Tibial nerve (tissue), 4 donors: ENCODE data around the gene CACNA1F. TPM values are rescaled to one million over a fixed set of nuclear protein-coding genes. Genes with fewer than 3 reads are reported as not detected.

Experiments used
- DNase-seq, 2 donors: peaks; one replicate each; pipeline ENCODE4 v3.0.0-alpha.2; 2019; ENCODE audit warnings: low spot score in 2 of 2
- H3K27ac ChIP-seq, 4 donors: fragments of 200-600 bp; sonication (generic) in 3 of 4; one replicate each; pipeline ENCODE4 v1.5.1; 2017 to 2019; ENCODE audit warnings: mild to moderate bottlenecking in 1 of 4
- H3K27me3 ChIP-seq, 2 donors: fragments of 200-600 bp; sonication (generic) in 1 of 2; one replicate each; pipeline versions ENCODE4 v1.5.1 to v1.6.0; 2017 to 2019
- H3K36me3 ChIP-seq, 3 donors: fragments of 200-600 bp; sonication (generic); one replicate each; pipeline ENCODE4 v1.5.1; 2018 to 2019
- H3K4me1 ChIP-seq, 4 donors: fragments of 200-600 bp; sonication (generic) in 3 of 4; one replicate each; pipeline ENCODE4 v1.5.1; 2017 to 2019
- H3K4me3 ChIP-seq, 4 donors: fragments of 200-600 bp; sonication (generic) in 3 of 4; one replicate each; pipeline ENCODE4 v1.5.1; 2017 to 2019; ENCODE audit warnings: mild to moderate bottlenecking in 1 of 4, moderate library complexity in 1 of 4
- H3K9me3 ChIP-seq, 4 donors: fragments of 200-600 bp; sonication (generic) in 3 of 4; one replicate each; pipeline ENCODE4 v1.5.1; 2017 to 2019
- EP300 ChIP-seq, 2 donors: sonication (generic); formaldehyde crosslinking; IDR thresholded peaks; one replicate each; pipeline ENCODE4 v1.6.1; 2017; ENCODE audit warnings: antibody characterized with exemption in 2 of 2, mild to moderate bottlenecking in 1 of 2
- POLR2A ChIP-seq, 2 donors: fragments of 450-650 bp; IDR thresholded peaks; one replicate each; pipeline ENCODE4 v1.6.1; 2017; ENCODE audit warnings: antibody characterized with exemption in 2 of 2, mild to moderate bottlenecking in 2 of 2, moderate library complexity in 2 of 2
- whole genome bisulfite sequencing, 2 donors: methylation state at CpG; one replicate each; pipeline ENCODE4 v1.1.5; 2018; 5-methylcytosine and 5-hydroxymethylcytosine counted together
- total RNA-seq, 4 donors: library from RNA; depleted of rRNA; stranded (reverse); fragments of >200 nt; gene quantifications; one replicate each; pipeline ENCODE4 v1.1.0, GENCODE V29; 2016
- TF ChIP-seq, protein P1 (sequence below), 5 experiments: fragments of 200-600 bp in 3 of 5; fragments of 450-650 bp in 2 of 5; sonication (generic) in 3 of 5; IDR thresholded peaks; one replicate each; pipeline ENCODE4 v1.5.1; 2016 to 2019; ENCODE audit warnings: antibody characterized with exemption in 5 of 5, mild to moderate bottlenecking in 3 of 5, moderate library complexity in 2 of 5

Gene CACNA1F
- total RNA-seq, 4 donors from 2014 or later, result under 0.01 to 1.0 (median 0.40) TPM

DNA sequence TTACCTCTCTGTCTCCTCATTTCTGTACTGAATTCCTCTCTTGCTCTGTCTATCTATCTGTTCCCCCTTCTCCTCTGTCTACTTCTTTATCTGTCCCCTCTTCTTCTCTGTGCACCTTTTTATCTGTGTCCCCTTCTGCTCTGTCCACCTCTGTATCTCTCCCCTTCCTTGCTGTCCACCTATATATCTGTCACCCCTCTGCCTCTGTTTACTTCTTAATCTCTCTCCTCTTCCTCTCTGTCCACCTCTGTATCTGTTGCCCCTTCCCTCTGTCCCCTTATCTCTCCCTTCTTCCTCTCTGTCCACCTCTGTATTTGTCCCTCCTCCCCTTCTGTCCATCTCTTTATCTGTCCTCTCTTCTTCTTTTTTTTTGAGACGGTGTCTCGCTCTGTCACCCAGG lies 11.1 kb upstream of the CACNA1F start:
- no peak overlapping the region for H3K27ac ChIP-seq
- TF ChIP-seq EP300 (IDR thresholded peaks at IDR 0.05), result no peak
- no peak for TF ChIP-seq POLR2A (IDR thresholded peaks at IDR 0.05)
- TF ChIP-seq, protein P1, sequence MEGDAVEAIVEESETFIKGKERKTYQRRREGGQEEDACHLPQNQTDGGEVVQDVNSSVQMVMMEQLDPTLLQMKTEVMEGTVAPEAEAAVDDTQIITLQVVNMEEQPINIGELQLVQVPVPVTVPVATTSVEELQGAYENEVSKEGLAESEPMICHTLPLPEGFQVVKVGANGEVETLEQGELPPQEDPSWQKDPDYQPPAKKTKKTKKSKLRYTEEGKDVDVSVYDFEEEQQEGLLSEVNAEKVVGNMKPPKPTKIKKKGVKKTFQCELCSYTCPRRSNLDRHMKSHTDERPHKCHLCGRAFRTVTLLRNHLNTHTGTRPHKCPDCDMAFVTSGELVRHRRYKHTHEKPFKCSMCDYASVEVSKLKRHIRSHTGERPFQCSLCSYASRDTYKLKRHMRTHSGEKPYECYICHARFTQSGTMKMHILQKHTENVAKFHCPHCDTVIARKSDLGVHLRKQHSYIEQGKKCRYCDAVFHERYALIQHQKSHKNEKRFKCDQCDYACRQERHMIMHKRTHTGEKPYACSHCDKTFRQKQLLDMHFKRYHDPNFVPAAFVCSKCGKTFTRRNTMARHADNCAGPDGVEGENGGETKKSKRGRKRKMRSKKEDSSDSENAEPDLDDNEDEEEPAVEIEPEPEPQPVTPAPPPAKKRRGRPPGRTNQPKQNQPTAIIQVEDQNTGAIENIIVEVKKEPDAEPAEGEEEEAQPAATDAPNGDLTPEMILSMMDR (IDR thresholded peaks at IDR 0.05), result no peak
- no peak for DNase-seq
- no peaks in the 10 kb centered on the region for H3K4me1 ChIP-seq
- no peak overlapping the region for H3K4me3 ChIP-seq
- no peaks in the 10 kb centered on the region for H3K9me3 ChIP-seq
- no peaks in the 10 kb centered on the region for H3K27me3 ChIP-seq
- peaks cover 0 to 72% (median 0%) of the 10 kb centered on the region in 3 donors for H3K36me3 ChIP-seq
- 95 to 96% methylated on average over 2 of the region's 2 CpGs for WGBS, 2 donors

DNA sequence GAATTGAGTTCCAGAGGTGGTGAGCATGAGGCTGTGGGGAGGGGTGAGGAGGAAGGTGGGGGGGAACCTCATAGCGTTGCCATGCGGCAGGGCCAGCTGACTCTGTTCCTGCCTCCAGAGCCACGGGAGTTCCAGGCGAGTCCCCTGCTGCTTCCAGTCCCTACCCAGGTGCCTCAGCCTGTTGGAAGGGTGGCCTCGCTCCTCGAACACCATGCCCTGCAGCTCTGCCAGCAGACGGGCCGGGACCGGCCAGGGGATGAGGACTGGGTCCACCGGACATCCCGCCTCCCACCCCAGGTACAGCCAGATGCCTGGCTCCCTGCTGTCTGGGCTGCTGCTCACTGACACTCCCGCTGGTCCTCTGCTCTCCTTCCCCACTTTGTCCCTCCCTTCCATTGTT lies 10.0 kb upstream of the CACNA1F start:
- Histone ChIP-seq H3K36me3 (peaks cover 0 to 61% (median 0%) of the 10 kb centered on the region in 3 donors), H3K4me3 (no peak overlapping the region), H3K27me3 (no peaks in the 10 kb centered on the region), H3K27ac (no peak overlapping the region), H3K9me3 (no peaks in the 10 kb centered on the region), H3K4me1 (no peaks in the 10 kb centered on the region)
- DNase-seq, result no peak
- 86 to 87% methylated on average over 5 to 11 of the region's 12 CpGs for WGBS, 2 donors
- TF ChIP-seq EP300 (IDR thresholded peaks at IDR 0.05) (no peak), POLR2A (IDR thresholded peaks at IDR 0.05) (no peak)
- TF ChIP-seq, protein P1 (IDR thresholded peaks at IDR 0.05), result no peak

DNA sequence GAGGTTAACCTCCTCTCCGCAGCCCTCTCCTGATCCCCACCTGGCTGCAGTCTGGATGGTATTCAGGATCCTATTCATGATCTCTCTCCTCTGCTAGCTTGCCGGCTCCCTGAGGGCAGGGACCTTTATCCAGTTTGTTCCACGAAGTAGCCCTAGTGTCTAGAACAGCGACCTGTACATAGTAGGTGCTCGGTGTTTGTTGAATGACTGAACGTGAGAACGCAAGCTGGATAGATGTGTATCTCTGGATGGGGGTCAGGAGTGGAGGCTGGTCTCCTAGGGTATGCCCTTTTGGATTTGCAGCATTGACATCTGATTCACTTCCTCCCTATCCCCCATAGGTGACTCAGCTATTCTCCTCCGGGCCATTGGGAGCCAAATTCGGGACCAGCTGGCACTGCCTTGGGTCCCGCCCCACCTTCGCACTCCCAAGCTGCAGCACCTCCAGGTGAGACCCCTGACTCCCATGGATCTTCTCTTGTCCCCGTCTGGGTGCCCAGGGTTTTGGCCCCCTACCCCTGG lies 9.5 kb upstream of the CACNA1F start:
- H3K27ac ChIP-seq, result no peak overlapping the region
- H3K27me3 ChIP-seq, result no peaks in the 10 kb centered on the region
- no peak overlapping the region for H3K4me3 ChIP-seq
- TF ChIP-seq, protein P1 (IDR thresholded peaks at IDR 0.05), result no peak
- H3K4me1 ChIP-seq, result no peaks in the 10 kb centered on the region
- no peaks in the 10 kb centered on the region for H3K9me3 ChIP-seq
- H3K36me3 ChIP-seq, result peaks cover 0 to 56% (median 0%) of the 10 kb centered on the region in 3 donors
- DNase-seq, result no peak
- 86 to 89% methylated on average over 7 to 12 of the region's 12 CpGs for WGBS, 2 donors

DNA sequence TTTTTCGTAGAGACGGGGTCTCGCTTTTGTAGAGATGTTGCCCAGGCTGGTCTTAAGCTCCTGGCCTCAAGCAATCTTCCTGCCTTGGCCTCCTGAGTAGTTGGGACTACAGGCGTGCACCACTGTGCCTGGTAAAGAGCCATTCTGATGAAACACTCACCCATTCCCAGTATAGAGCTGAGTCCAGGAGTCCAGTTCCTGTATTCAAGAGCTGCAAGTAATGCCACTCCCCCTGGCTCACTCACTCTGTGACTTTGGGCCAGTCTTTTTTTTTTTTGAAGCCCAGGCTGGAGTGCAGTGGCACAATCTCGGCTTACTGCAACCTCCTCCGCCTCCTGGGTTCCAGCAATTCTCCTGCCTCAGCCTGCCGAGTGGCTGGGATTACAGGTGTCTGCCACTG lies 5.6 kb upstream of the CACNA1F start:
- Histone ChIP-seq H3K9me3 (no peaks in the 10 kb centered on the region), H3K4me3 (no peak overlapping the region), H3K27ac (no peak overlapping the region), H3K27me3 (no peaks in the 10 kb centered on the region), H3K36me3 (peaks cover 0 to 18% (median 0%) of the 10 kb centered on the region in 3 donors), H3K4me1 (peaks cover 0 to 8% (median 2%) of the 10 kb centered on the region in 4 donors)
- DNase-seq, result no peak
- TF ChIP-seq, protein P1 (IDR thresholded peaks at IDR 0.05), result no peak
- TF ChIP-seq EP300 (IDR thresholded peaks at IDR 0.05), result no peak
- TF ChIP-seq POLR2A (IDR thresholded peaks at IDR 0.05), result no peak
- WGBS, 2 donors, result 79 to 84% methylated on average over 7 of the region's 7 CpGs

DNA sequence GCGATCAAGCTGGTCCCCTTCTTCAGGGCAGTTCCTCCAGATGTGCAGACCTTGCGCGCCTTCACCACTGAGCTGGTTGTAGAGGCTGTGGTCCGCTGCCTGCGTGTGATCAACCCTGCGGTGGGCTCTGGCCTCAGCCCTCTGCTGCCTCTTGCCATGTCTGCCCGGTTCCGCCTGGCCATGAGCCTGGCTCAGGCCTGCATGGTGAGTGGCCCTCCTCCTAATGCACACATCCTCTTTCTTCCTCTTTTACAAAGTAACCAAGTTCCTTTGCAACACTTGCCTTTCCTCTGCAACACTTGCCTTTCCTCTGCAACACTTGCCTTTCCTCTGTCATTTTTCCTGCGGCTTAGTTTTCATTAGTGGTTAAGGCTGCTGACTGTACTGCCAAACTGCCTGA lies 3.9 kb upstream of the CACNA1F start:
- no peaks in the 10 kb centered on the region for H3K27me3 ChIP-seq

More for the DNA sequence above, 3.9 kb upstream of the CACNA1F start:
- Histone ChIP-seq H3K9me3 (no peaks in the 10 kb centered on the region), H3K27ac (no peak overlapping the region), H3K4me1 (peaks cover 0 to 8% (median 2%) of the 10 kb centered on the region in 4 donors), H3K36me3 (peaks cover 0 to 2% (median 0%) of the 10 kb centered on the region in 3 donors), H3K4me3 (no peak overlapping the region)
- TF ChIP-seq EP300 (IDR thresholded peaks at IDR 0.05), result no peak
- TF ChIP-seq, protein P1 (IDR thresholded peaks at IDR 0.05), result no peak
- DNase-seq, result no peak
- 54 to 88% methylated on average over 3 to 9 of the region's 9 CpGs for WGBS, 2 donors
